Ascending aorta (tissue), 2 donors: ENCODE data around the gene GK2. TPM values are rescaled to one million over a fixed set of nuclear protein-coding genes. Genes with fewer than 3 reads are reported as not detected.

Experiments used
- DNase-seq, 2 donors: peaks; one replicate each; pipeline ENCODE4 v3.0.0-alpha.2; 2019; ENCODE audit warnings: low spot score in 2 of 2
- H3K27ac ChIP-seq, 2 donors: fragments of 200-600 bp; sonication (generic); one replicate each; pipeline ENCODE4 v1.5.1; 2016 to 2017; ENCODE audit warnings: mild to moderate bottlenecking in 1 of 2
- H3K27me3 ChIP-seq: fragments of 200-600 bp; sonication (generic); one replicate; pipeline ENCODE4 v1.5.1; 2017
- H3K36me3 ChIP-seq, 2 donors: fragments of 200-600 bp; sonication (generic); one replicate each; pipeline ENCODE4 v1.5.1; 2016
- H3K4me1 ChIP-seq, 2 donors: fragments of 200-600 bp; sonication (generic); one replicate each; pipeline ENCODE4 v1.5.1; 2016 to 2017; ENCODE audit warnings: mild to moderate bottlenecking in 1 of 2
- H3K4me3 ChIP-seq, 2 donors: fragments of 200-600 bp; sonication (generic); one replicate each; pipeline ENCODE4 v1.5.1; 2016 to 2017; ENCODE audit warnings: mild to moderate bottlenecking in 1 of 2
- H3K9me3 ChIP-seq, 2 donors: fragments of 200-600 bp; sonication (generic); one replicate each; pipeline ENCODE4 v1.5.1; 2016
- CTCF ChIP-seq, 3 experiments: fragments of 200-600 bp in 2 of 3; fragments of 450-650 bp in 1 of 3; sonication (generic) in 2 of 3; IDR thresholded peaks; one replicate each; pipeline ENCODE4 v1.5.1; 2016 to 2019; ENCODE audit warnings: antibody characterized with exemption in 3 of 3, mild to moderate bottlenecking in 1 of 3, moderate library complexity in 1 of 3
- intact Hi-C: fragments of 100-400 bp; cut with DNase I; formaldehyde crosslinking; loops from one replicate; pipeline ENCODE4 v1.15.1; 2023
- total RNA-seq: library from RNA; depleted of rRNA; stranded (reverse); fragments of >200 nt; gene quantifications from one replicate; pipeline ENCODE4 v1.1.0, GENCODE V29; 2016

GK2 gene
- total RNA-seq, 1 donor from 2014 or later, result not detected

GRCh38 chr4:79442422-79442821 is 34.4 kb upstream of the GK2 start:
- H3K4me3 ChIP-seq, result no peak overlapping the region
- no peaks in the 10 kb centered on the region for H3K9me3 ChIP-seq
- no peaks in the 10 kb centered on the region for H3K36me3 ChIP-seq
- H3K27ac ChIP-seq, result no peak overlapping the region
- no peak for DNase-seq
- no peaks in the 10 kb centered on the region for H3K27me3 ChIP-seq
- H3K4me1 ChIP-seq, result no peaks in the 10 kb centered on the region
- TF ChIP-seq CTCF (IDR thresholded peaks at IDR 0.05), result no peak
- intact Hi-C loops, result no loop called here

- no peak for TF ChIP-seq CTCF (IDR thresholded peaks at IDR 0.05)
- H3K27me3 ChIP-seq, result no peaks in the 10 kb centered on the region
- H3K36me3 ChIP-seq, result no peaks in the 10 kb centered on the region
- DNase-seq, result no peak
- H3K4me1 ChIP-seq, result no peaks in the 10 kb centered on the region
- H3K27ac ChIP-seq, result no peak overlapping the region
- no peak overlapping the region for H3K4me3 ChIP-seq
- intact Hi-C loops, result no loop called here
- H3K9me3 ChIP-seq, result no peaks in the 10 kb centered on the region
These were observed 31.5 kb upstream of the GK2 start for GRCh38 chr4:79439489-79439888.

GRCh38 chr4:79431839-79432238 is 23.8 kb upstream of the GK2 start:
- Histone ChIP-seq H3K36me3 (no peaks in the 10 kb centered on the region), H3K4me1 (no peaks in the 10 kb centered on the region), H3K27me3 (no peaks in the 10 kb centered on the region), H3K9me3 (no peaks in the 10 kb centered on the region), H3K4me3 (no peak overlapping the region), H3K27ac (no peak overlapping the region)
- intact Hi-C loops, result no loop called here
- DNase-seq, result no peak
- no peak for TF ChIP-seq CTCF (IDR thresholded peaks at IDR 0.05)

GRCh38 chr4:79429113-79429903 is 21.3 kb upstream of the GK2 start:
- no peaks in the 10 kb centered on the region for H3K9me3 ChIP-seq
- no peak overlapping the region for H3K27ac ChIP-seq
- TF ChIP-seq CTCF (IDR thresholded peaks at IDR 0.05), result no peak
- no peak for DNase-seq
- H3K4me3 ChIP-seq, result no peak overlapping the region
- intact Hi-C loops, result no loop called here
- no peaks in the 10 kb centered on the region for H3K4me1 ChIP-seq
- H3K36me3 ChIP-seq, result no peaks in the 10 kb centered on the region
- H3K27me3 ChIP-seq, result no peaks in the 10 kb centered on the region

GRCh38 chr4:79426989-79427388 is 19.0 kb upstream of the GK2 start:
- Histone ChIP-seq H3K27me3 (no peaks in the 10 kb centered on the region), H3K4me1 (no peaks in the 10 kb centered on the region)
- no peak for DNase-seq

More at GRCh38 chr4:79426989-79427388, 19.0 kb upstream of the GK2 start:
- no peak overlapping the region for H3K4me3 ChIP-seq
- no peak overlapping the region for H3K27ac ChIP-seq
- H3K36me3 ChIP-seq, result no peaks in the 10 kb centered on the region
- H3K9me3 ChIP-seq, result no peaks in the 10 kb centered on the region
- no peak for TF ChIP-seq CTCF (IDR thresholded peaks at IDR 0.05)
- intact Hi-C loops, result no loop called here
